Hematopoietic multipotent progenitor cell treated with erythropoietin and hydrocortisone succinate and interleukin-3 and kit ligand, for 4 days (in vitro differentiated cells): Measurements from ENCODE around the gene FREM1.

Experiments used
- DNase-seq: peaks from one replicate; pipeline ENCODE4 v3.0.0-alpha.2; 2015

Gene FREM1

DNA sequence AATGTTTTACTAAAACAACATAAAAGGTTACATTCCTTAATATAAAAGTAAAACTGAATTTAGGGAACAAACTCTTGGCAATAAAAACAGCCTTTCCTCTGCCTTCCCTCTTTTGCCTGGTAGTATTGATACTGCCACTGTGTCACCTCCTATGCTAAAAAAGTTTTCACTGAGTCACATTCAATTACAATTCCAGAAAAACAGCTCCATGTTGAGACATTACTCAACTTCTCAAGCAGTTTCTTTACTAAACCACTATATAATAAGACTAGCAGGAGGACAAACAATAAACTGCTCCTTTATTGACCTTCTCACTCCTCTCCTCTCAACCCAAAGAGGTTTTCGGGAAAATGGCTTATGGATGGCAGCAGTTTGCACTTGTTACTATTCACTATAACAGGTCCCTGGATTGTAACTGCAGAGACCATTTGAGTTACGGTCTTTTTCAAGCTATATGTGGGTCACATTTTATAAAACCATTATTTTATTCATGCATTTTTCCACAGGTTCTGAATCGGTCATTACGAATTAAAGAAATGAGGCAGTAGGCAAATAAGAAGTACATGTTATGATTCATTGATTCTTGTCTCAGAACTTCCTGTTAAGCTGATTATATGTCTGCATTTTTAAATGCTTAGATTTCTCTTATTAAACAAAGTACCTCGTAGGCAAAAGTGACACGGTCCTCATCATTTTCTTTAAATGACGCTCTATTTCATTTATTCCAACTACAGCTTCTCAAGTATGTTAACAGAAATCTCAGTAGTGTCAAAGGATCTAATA is 219.1 kb downstream of the FREM1 start:
- peak; percentile 7 for DNase-seq

DNA sequence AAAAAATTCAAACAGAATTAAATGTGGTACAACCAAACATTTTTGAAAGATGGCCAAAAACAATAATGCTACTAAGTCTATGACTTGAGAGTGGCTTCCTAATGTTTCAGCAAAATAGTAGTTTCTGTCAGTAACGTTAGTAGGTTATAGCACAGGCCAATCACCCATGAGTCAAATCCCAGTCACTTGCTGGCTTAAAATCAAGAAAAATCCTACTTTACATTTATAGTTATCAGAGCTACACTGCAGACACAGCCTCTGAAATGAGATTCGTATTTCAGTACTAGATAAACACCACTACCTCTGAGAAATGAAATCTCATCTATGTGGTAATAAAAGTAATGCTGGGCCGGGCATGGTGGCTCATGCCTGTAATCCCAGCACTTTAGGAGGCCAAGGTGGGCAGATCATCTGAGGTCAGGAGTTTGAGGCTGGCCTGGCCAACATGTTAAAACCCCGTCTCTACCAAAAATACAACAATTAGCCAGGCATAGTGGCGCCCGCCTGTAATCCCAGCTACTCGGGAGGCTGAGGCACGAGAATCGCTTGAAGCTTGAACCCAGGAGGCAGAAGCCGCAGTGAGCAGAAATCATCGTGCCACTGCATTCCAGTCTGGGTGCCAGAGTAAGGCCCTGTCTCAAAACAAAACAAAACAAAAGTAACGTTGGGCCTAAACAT is 223.0 kb downstream of the FREM1 start:
- DNase-seq = no peak

- DNase-seq = no peak
Observed at GRCh38 chr9:14686168-14686567, 224.1 kb downstream of the FREM1 start.
